Activated naive CD4-positive, alpha-beta T cell treated with anti-CD3 and anti-CD28 coated beads for 36 hours (primary cell): ENCODE results near the gene IL17B. TPM values are rescaled to one million over a fixed set of nuclear protein-coding genes. Genes with fewer than 3 reads are reported as not detected.

Experiments
- total RNA-seq, 2 experiments: library from RNA; stranded (reverse); gene quantifications; one replicate each; pipeline ENCODE4 v1.2.3, GENCODE V29; 2021

IL17B gene
- total RNA-seq, 2 experiments from 2014 or later = not detected

Other genes starting within 250 kb of the IL17B start
- not detected for gene ABLIM3, start 237.8 kb downstream of the IL17B start, total RNA-seq
- under 1 TPM in 1 of 2 experiments, not detected in 1; 0.07 TPM for gene AFAP1L1, start 107.4 kb downstream of the IL17B start, total RNA-seq
- 10 to 100 TPM; 44.7 to 49.6 TPM for gene GRPEL2, start 33.8 kb downstream of the IL17B start, total RNA-seq
- gene PCYOX1L, start 21.2 kb downstream of the IL17B start, total RNA-seq = 10 to 100 TPM; 19.9 to 21.0 TPM
- gene CSNK1A1, start 172.1 kb upstream of the IL17B start, total RNA-seq = 100 to 1,000 TPM; 183 to 188 TPM
- 1 to 10 TPM in 1 of 2 experiments, under 1 TPM in 1; 0.95 to 2.0 TPM for gene ARHGEF37, start 202.2 kb upstream of the IL17B start, total RNA-seq